Erythroblast (primary cell): Measurements from ENCODE around the gene SLX4.

Experiments used
- GATA1 ChIP-seq: IDR thresholded peaks from 2 replicates; pipeline ENCODE4 v1.6.1; 2011; ENCODE audit warnings: low read depth, mild to moderate bottlenecking, control low read depth, low read length, moderate library complexity
- POLR2A ChIP-seq: IDR thresholded peaks from 2 replicates; pipeline ENCODE4 v1.6.1; 2011; ENCODE audit warnings: mild to moderate bottlenecking, low read length

- no peak for TF ChIP-seq POLR2A
- no peak for TF ChIP-seq GATA1
These were observed 26.0 kb upstream of the SLX4 start for GRCh38 chr16:3637371-3637923.
